Measurements from ENCODE around the gene TAF9.

- TF ChIP-seq, protein P1, sequence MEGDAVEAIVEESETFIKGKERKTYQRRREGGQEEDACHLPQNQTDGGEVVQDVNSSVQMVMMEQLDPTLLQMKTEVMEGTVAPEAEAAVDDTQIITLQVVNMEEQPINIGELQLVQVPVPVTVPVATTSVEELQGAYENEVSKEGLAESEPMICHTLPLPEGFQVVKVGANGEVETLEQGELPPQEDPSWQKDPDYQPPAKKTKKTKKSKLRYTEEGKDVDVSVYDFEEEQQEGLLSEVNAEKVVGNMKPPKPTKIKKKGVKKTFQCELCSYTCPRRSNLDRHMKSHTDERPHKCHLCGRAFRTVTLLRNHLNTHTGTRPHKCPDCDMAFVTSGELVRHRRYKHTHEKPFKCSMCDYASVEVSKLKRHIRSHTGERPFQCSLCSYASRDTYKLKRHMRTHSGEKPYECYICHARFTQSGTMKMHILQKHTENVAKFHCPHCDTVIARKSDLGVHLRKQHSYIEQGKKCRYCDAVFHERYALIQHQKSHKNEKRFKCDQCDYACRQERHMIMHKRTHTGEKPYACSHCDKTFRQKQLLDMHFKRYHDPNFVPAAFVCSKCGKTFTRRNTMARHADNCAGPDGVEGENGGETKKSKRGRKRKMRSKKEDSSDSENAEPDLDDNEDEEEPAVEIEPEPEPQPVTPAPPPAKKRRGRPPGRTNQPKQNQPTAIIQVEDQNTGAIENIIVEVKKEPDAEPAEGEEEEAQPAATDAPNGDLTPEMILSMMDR (IDR thresholded peaks at IDR 0.05): no peak
- TF ChIP-seq POLR2A (IDR thresholded peaks at IDR 0.05): peak; percentile 22 to 54
These were observed 37.5 kb downstream of the TAF9 start for GRCh38 chr5:69331528-69332445.

Data from Peyer's patch (tissue), 4 donors.